HepG2 (cell line): ENCODE data around the gene GALNT17. TPM values are rescaled to one million over a fixed set of nuclear protein-coding genes. Genes with fewer than 3 reads are reported as not detected.

Experiments
- ATAC-seq: fragments of 200-7000 bp; cut with Tn5 transposase; 3 replicates; pipeline ENCODE4 v1.9.1; 2020; ENCODE audit warnings: mild to moderate bottlenecking, moderate library complexity
- BruUV-seq: library from RNA; stranded (reverse); fragments of 400-500 nt; replicated peaks from 2 replicates; lab custom pipeline; 2021; lab: Mats Ljungman, UMichigan
- CTCF ChIA-PET: fragments of 300-600 bp; formaldehyde crosslinking; extraction: SDS; loops from one replicate; lab custom pipeline; 2021; ENCODE audit warnings: low total read pairs, inconsistent platforms, low intra/inter-chr PET ratio; lab: Yijun Ruan, JAX
- POLR2A ChIA-PET: fragments of 350-600 bp; sonication (Branson Sonifier 250); formaldehyde crosslinking; loops from one replicate; lab custom pipeline; 2020; ENCODE audit warnings: antibody characterized with exemption, inconsistent platforms; lab: Yijun Ruan, JAX
- DNase-seq: peaks from one replicate; pipeline ENCODE4 v3.0.0-alpha.2; 2015; ENCODE audit warnings: low spot score
- FAIRE-seq: peaks from 3 replicates; lab custom pipeline; 2011; peaks lifted over from hg19 to GRCh38; lab: Jason Lieb, UNC
- H2AFZ ChIP-seq: one replicate; pipeline ENCODE4 v1.6.1; 2011; ENCODE audit warnings: low read length, inconsistent platforms
- H3K27ac ChIP-seq: fragments of 300-600 bp; 3 replicates; pipeline ENCODE4 v1.8.0; 2011; ENCODE audit warnings: mixed run types, mild to moderate bottlenecking, mixed read lengths, low read length, inconsistent platforms; ENCODE audit not compliant: insufficient read depth; ENCODE audit errors: extremely low read length
- H3K27me3 ChIP-seq, 2 experiments: fragments of 200-600 bp in 1 of 2; 2 replicates in 1 of 2; 3 replicates in 1 of 2; pipeline versions ENCODE4 v1.6.0 to v1.8.0; 2011; ENCODE audit warnings: low read length in 2 of 2, mild to moderate bottlenecking in 2 of 2, moderate library complexity in 2 of 2, inconsistent platforms in 1 of 2; ENCODE audit not compliant: insufficient read depth in 2 of 2, control insufficient read depth in 1 of 2
- H3K36me3 ChIP-seq, 2 experiments: fragments of 200-600 bp in 1 of 2; replicated peaks in 1 of 2; 2 replicates in 1 of 2; 3 replicates in 1 of 2; pipeline versions ENCODE4 v1.5.1 to v1.8.0; 2011; ENCODE audit warnings: low read length in 2 of 2, inconsistent platforms in 1 of 2; ENCODE audit not compliant: insufficient read depth in 2 of 2, control insufficient read depth in 1 of 2
- H3K4me1 ChIP-seq: 2 replicates; pipeline ENCODE4 v1.5.1; 2012; ENCODE audit warnings: low read length, inconsistent platforms; ENCODE audit not compliant: insufficient read depth
- H3K4me2 ChIP-seq: 2 replicates; pipeline ENCODE4 v1.6.0; 2011; ENCODE audit warnings: low read depth, low read length, inconsistent platforms
- H3K4me3 ChIP-seq, 3 experiments: fragments of 200-600 bp in 1 of 3; sonication (generic), shearing (Covaris generic) in 1 of 3; replicated peaks in 1 of 3; 2 replicates each; pipeline ENCODE4 v1.5.1; 2011 to 2016; ENCODE audit warnings: low read length in 3 of 3, inconsistent platforms in 2 of 3, low read depth in 2 of 3, mild to moderate bottlenecking in 2 of 3, control low read depth in 1 of 3, mixed read lengths in 1 of 3; ENCODE audit not compliant: insufficient read depth in 1 of 3
- H3K79me2 ChIP-seq: one replicate; pipeline ENCODE4 v1.6.1; 2011; ENCODE audit warnings: low read length, inconsistent platforms; ENCODE audit not compliant: insufficient read depth
- H3K9ac ChIP-seq: 2 replicates; pipeline ENCODE4 v1.6.0; 2011; ENCODE audit warnings: mild to moderate bottlenecking, low read depth, low read length, inconsistent platforms; ENCODE audit not compliant: insufficient read depth
- H3K9me3 ChIP-seq: 2 replicates; pipeline ENCODE4 v1.5.1; 2012; ENCODE audit warnings: mild to moderate bottlenecking, low read length
- H4K20me1 ChIP-seq: 2 replicates; pipeline ENCODE4 v1.6.0; 2011; ENCODE audit warnings: inconsistent platforms, mild to moderate bottlenecking, low read length, moderate library complexity; ENCODE audit not compliant: insufficient read depth
- CEBPB ChIP-seq: IDR thresholded peaks from 2 replicates; pipeline ENCODE4 v1.6.1; 2011; ENCODE audit warnings: low read depth, low read length, improper control_type of control experiment, borderline replicate concordance
- CSRNP1 ChIP-seq: sonication (generic); formaldehyde crosslinking; IDR thresholded peaks from 2 replicates; pipeline ENCODE4 v1.8.1; 2023; ENCODE audit warnings: mild to moderate bottlenecking, missing genetic modification reagents
- DRAP1 ChIP-seq: IDR thresholded peaks from 2 replicates; pipeline ENCODE4 v1.6.1; 2016; ENCODE audit warnings: missing genetic modification reagents, missing compliant biosample characterization
- GATAD2A ChIP-seq: IDR thresholded peaks from 2 replicates; pipeline ENCODE4 v1.6.1; 2016
- HOXD1 ChIP-seq: sonication (generic); formaldehyde crosslinking; IDR thresholded peaks from 2 replicates; pipeline ENCODE4 v1.5.0; 2020; ENCODE audit warnings: missing genetic modification reagents
- IKZF4 ChIP-seq: sonication (generic); formaldehyde crosslinking; IDR thresholded peaks from 2 replicates; pipeline ENCODE4 v1.5.1; 2020; ENCODE audit warnings: borderline replicate concordance, mild to moderate bottlenecking, low read depth, missing genetic modification reagents; ENCODE audit errors: not compliant biosample characterization
- NR2C2 ChIP-seq: sonication (generic); formaldehyde crosslinking; IDR thresholded peaks from 2 replicates; pipeline ENCODE4 v1.4.0; 2020; ENCODE audit warnings: missing genetic modification reagents, mild to moderate bottlenecking, moderate library complexity, borderline replicate concordance
- ONECUT2 ChIP-seq: sonication (generic); formaldehyde crosslinking; IDR thresholded peaks from 2 replicates; pipeline ENCODE4 v1.4.0; 2020; ENCODE audit warnings: missing genetic modification reagents
- POLR2A ChIP-seq, 2 experiments: IDR thresholded peaks; 2 replicates each; pipeline ENCODE4 v1.6.1; 2011; ENCODE audit warnings: low read depth in 2 of 2, low read length in 2 of 2, mild to moderate bottlenecking in 1 of 2, moderate library complexity in 1 of 2; ENCODE audit not compliant: insufficient read depth in 1 of 2
- SPEN ChIP-seq: sonication (generic); formaldehyde crosslinking; IDR thresholded peaks from 2 replicates; pipeline ENCODE4 v1.5.1; 2020; ENCODE audit warnings: low read depth, mild to moderate bottlenecking, missing genetic modification reagents
- TRIM22 ChIP-seq: fragments of 450-650 bp; IDR thresholded peaks from 2 replicates; pipeline ENCODE4 v1.6.1; 2017
- ZBTB43 ChIP-seq: sonication (generic); formaldehyde crosslinking; conservative IDR thresholded peaks from 2 replicates; pipeline ENCODE4 v1.4.0; 2020; ENCODE audit warnings: missing genetic modification reagents
- ZKSCAN8 ChIP-seq: IDR thresholded peaks from 2 replicates; pipeline ENCODE4 v1.6.1; 2016; ENCODE audit warnings: borderline replicate concordance, missing genetic modification reagents, missing compliant biosample characterization
- ZNF260 ChIP-seq: sonication (generic); formaldehyde crosslinking; IDR thresholded peaks from 2 replicates; pipeline ENCODE4 v1.4.0; 2020; ENCODE audit warnings: missing genetic modification reagents, low read depth, mild to moderate bottlenecking, borderline replicate concordance
- ZNF329 ChIP-seq: sonication (generic); formaldehyde crosslinking; IDR thresholded peaks from 2 replicates; pipeline ENCODE4 v1.9.0; 2021; ENCODE audit warnings: low read depth, mild to moderate bottlenecking, missing genetic modification reagents
- ZNF460 ChIP-seq: sonication (generic); formaldehyde crosslinking; IDR thresholded peaks from 2 replicates; pipeline ENCODE4 v1.5.1; 2020; ENCODE audit warnings: missing genetic modification reagents, mild to moderate bottlenecking, borderline replicate concordance
- ZNF615 ChIP-seq: sonication (generic); formaldehyde crosslinking; IDR thresholded peaks from 2 replicates; pipeline ENCODE4 v1.5.0; 2020; ENCODE audit warnings: mild to moderate bottlenecking, missing genetic modification reagents, borderline replicate concordance
- ZNF782 ChIP-seq: sonication (generic); formaldehyde crosslinking; IDR thresholded peaks from 2 replicates; pipeline ENCODE4 v1.4.0; 2020; ENCODE audit warnings: missing genetic modification reagents, mild to moderate bottlenecking, borderline replicate concordance
- WGBS: methylation state at CpG from one replicate; pipeline ENCODE4 v1.1.6; 2017; ENCODE audit warnings: low lambda C conversion rate; 5-methylcytosine and 5-hydroxymethylcytosine counted together
- in situ Hi-C: cut with HindIII; loops from 2 replicates; pipeline ENCODE4 v1.10.0; 2017; ENCODE audit warnings: low pct_unique_long_range_greater_than_20kb; ENCODE audit not compliant: extremely low pct_ligation_motif_present
- intact Hi-C: fragments of 100-400 bp; cut with micrococcal nuclease; formaldehyde crosslinking; loops from one replicate; pipeline ENCODE4 v1.10.0; 2022; ENCODE audit not compliant: unreplicated experiment
- polyA plus RNA-seq, 8 experiments: library from polyadenylated mRNA; depleted of rRNA in 3 of 8; stranded (reverse) in 7 of 8; unstranded in 1 of 8; fragments of >200 nt; fragmentation: Illumina TruSeq in 4 of 8; extraction: Trizol in 4 of 8; gene quantifications; 2 replicates each; pipeline versions ENCODE4 v1.2.1 to v1.2.3, GENCODE V29; 2011 to 2016; ENCODE audit warnings: low read depth in 4 of 8, missing spikeins in 1 of 8, mixed read lengths in 1 of 8; ENCODE audit not compliant: insufficient read depth in 1 of 8
- total RNA-seq, 5 experiments: library from RNA; depleted of rRNA; stranded (reverse); fragments of >200 nt; fragmentation: Illumina TruSeq; extraction: Trizol; gene quantifications; 2 replicates each; pipeline ENCODE4 v1.2.3, GENCODE V29; 2016; ENCODE audit warnings: low read depth in 1 of 5

GALNT17 gene
- total and polyA plus RNA-seq, 2 of the 13 experiments (the other 11 are each of a cell fraction or from before 2014, with no cell fraction given): not detected

GRCh38 chr7:71682841-71683781, 551.2 kb downstream of the GALNT17 start:
- peaks cover 1 to 4% of the 10 kb centered on the region in 2 experiments; a peak in 2 of 5 replicates for H3K27me3 ChIP-seq
- no peaks in the 10 kb centered on the region for H3K4me1 ChIP-seq
- no peak overlapping the region for H3K27ac ChIP-seq
- CTCF ChIA-PET: no interaction called here
- no peak for ATAC-seq
- no peaks in the 10 kb centered on the region for H3K79me2 ChIP-seq
- no peaks in the 10 kb centered on the region for H3K9me3 ChIP-seq
- H2AFZ ChIP-seq: no peak overlapping the region
- no TSS peak for BruUV-seq
- H4K20me1 ChIP-seq: no peaks in the 10 kb centered on the region
- POLR2A ChIA-PET: no interaction called here
- no peak overlapping the region for H3K9ac ChIP-seq
- intact Hi-C loops (no loop called here), in situ Hi-C loops (no loop called here)
- no peak for FAIRE-seq
- no peak overlapping the region for H3K4me3 ChIP-seq
- 51% methylated on average over 14 of the region's 21 CpGs for WGBS
- TF ChIP-seq SPEN (no peak), TRIM22 (no peak), ZKSCAN8 (CRISPR knock-in tag) (no peak), GATAD2A (CRISPR knock-in tag) (no peak), ONECUT2 (CRISPR knock-in tag) (no peak), CEBPB (no peak), POLR2A (IDR thresholded peaks at IDR 0.05; ENCODE audit: insufficient read depth in 1 of 2, low read depth in 2 of 2, low read length in 2 of 2) (no peak), IKZF4 (CRISPR knock-in tag) (no peak), ZNF329 (no peak), DRAP1 (CRISPR knock-in tag) (no peak), ZNF615 (CRISPR knock-in tag) (no peak), ZBTB43 (CRISPR knock-in tag) (no peak), HOXD1 (no peak), ZNF460 (CRISPR knock-in tag) (no peak), ZNF782 (CRISPR knock-in tag) (no peak), CSRNP1 (CRISPR knock-in tag) (no peak), NR2C2 (CRISPR knock-in tag) (no peak), ZNF260 (CRISPR knock-in tag) (no peak)
- no peak for DNase-seq
- H3K36me3 ChIP-seq: no peaks in the 10 kb centered on the region
- no peak overlapping the region for H3K4me2 ChIP-seq
